ENCODE data around the gene EXOSC6.
A peak's percentile ranks its signal among the peaks of the same experiment; 100 is the strongest.
"Not testable (repeated sequence)": the region's sequence is repeated elsewhere in the genome, so short reads cannot be mapped to it uniquely, and the experiment has no call there.

Gene EXOSC6

GRCh38 chr16:70251629-70252354 lies at the start of gene EXOSC6:
Gene EXOSC6 (minus strand): TSS chr16:70251940. CDS start chr16:70251900, 40 bp downstream.
- DNase-seq (ENCODE audit: low read depth) = peak; percentile 94

GRCh38 chr16:70301121-70301520 lies 49.4 kb upstream of the EXOSC6 start:
- DNase-seq (ENCODE audit: low read depth) = no peak

- peak; percentile 74 for DNase-seq (ENCODE audit: low read depth)
These were observed 47.5 kb upstream of the EXOSC6 start, which contains the start of gene DDX19B for GRCh38 chr16:70298988-70299938. Gene DDX19B (plus strand): TSS chr16:70299186. CDS start chr16:70299298, 112 bp downstream.

- no peak for DNase-seq (ENCODE audit: low read depth)
These were observed 43.9 kb upstream of the EXOSC6 start for GRCh38 chr16:70295634-70296033.

GRCh38 chr16:70294385-70295025 lies 42.8 kb upstream of the EXOSC6 start:
- no peak for DNase-seq (ENCODE audit: low read depth)

- DNase-seq (ENCODE audit: low read depth) = not testable (repeated sequence)
These were observed 40.4 kb upstream of the EXOSC6 start for GRCh38 chr16:70292148-70292547.

- peak; percentile 16 for DNase-seq (ENCODE audit: low read depth)
These were observed 39.3 kb upstream of the EXOSC6 start for GRCh38 chr16:70290949-70291519.

- peak; percentile 99 for DNase-seq (ENCODE audit: low read depth)
These were observed 37.7 kb upstream of the EXOSC6 start, which contains the start of gene AARS1 for GRCh38 chr16:70289229-70290094. Gene AARS1 (minus strand): TSS chr16:70289506. CDS start chr16:70282763, 6,743 bp downstream.

- not testable (repeated sequence) for DNase-seq (ENCODE audit: low read depth)
These were observed 35.7 kb upstream of the EXOSC6 start for GRCh38 chr16:70287304-70287971.

GRCh38 chr16:70276392-70276791 lies 24.7 kb upstream of the EXOSC6 start:
- DNase-seq (ENCODE audit: low read depth) = no peak

- DNase-seq (ENCODE audit: low read depth) = no peak
These were observed 20.0 kb upstream of the EXOSC6 start for GRCh38 chr16:70271696-70272095.

GRCh38 chr16:70270176-70270575 lies 18.4 kb upstream of the EXOSC6 start:
- DNase-seq (ENCODE audit: low read depth) = no peak

GRCh38 chr16:70269471-70269870 lies 17.7 kb upstream of the EXOSC6 start:
- DNase-seq (ENCODE audit: low read depth) = no peak

GRCh38 chr16:70267922-70268321 lies 16.2 kb upstream of the EXOSC6 start:
- DNase-seq (ENCODE audit: low read depth) = not testable (repeated sequence)

GRCh38 chr16:70267516-70267915 lies 15.8 kb upstream of the EXOSC6 start:
- peak; percentile 57 for DNase-seq (ENCODE audit: low read depth)

- not testable (repeated sequence) for DNase-seq (ENCODE audit: low read depth)
These were observed 8.2 kb upstream of the EXOSC6 start for GRCh38 chr16:70259903-70260302.

- no peak for DNase-seq (ENCODE audit: low read depth)
These were observed 7.2 kb upstream of the EXOSC6 start for GRCh38 chr16:70258946-70259345.

- DNase-seq (ENCODE audit: low read depth) = no peak
These were observed 6.3 kb upstream of the EXOSC6 start for GRCh38 chr16:70258065-70258464.

- DNase-seq (ENCODE audit: low read depth) = peak; percentile 58
These were observed 5.7 kb upstream of the EXOSC6 start for GRCh38 chr16:70257391-70257790.

GRCh38 chr16:70255574-70255973 lies 3.8 kb upstream of the EXOSC6 start:
- DNase-seq (ENCODE audit: low read depth) = no peak
